Lower leg skin (tissue), 3 donors: ENCODE results near the gene IL17RA.

Experiments used
- CTCF ChIP-seq, 3 donors: fragments of 450-650 bp; IDR thresholded peaks; one replicate each; pipeline ENCODE4 v1.5.1; 2016; ENCODE audit warnings: antibody characterized with exemption in 3 of 3, mild to moderate bottlenecking in 3 of 3, moderate library complexity in 2 of 3
- POLR2A ChIP-seq, 2 donors: fragments of 450-650 bp; IDR thresholded peaks; one replicate each; pipeline ENCODE4 v1.6.1; 2016 to 2017; ENCODE audit warnings: antibody characterized with exemption in 2 of 2, mild to moderate bottlenecking in 1 of 2, moderate library complexity in 1 of 2

- TF ChIP-seq CTCF (IDR thresholded peaks at IDR 0.05), result no peak
- TF ChIP-seq POLR2A (IDR thresholded peaks at IDR 0.05), result no peak
These were observed 13.6 kb downstream of the IL17RA start for GRCh38 chr22:17098379-17098819.
